Kidney epithelial cell (primary cell): Measurements from ENCODE around the gene CHMP1B. TPM values are rescaled to one million over a fixed set of nuclear protein-coding genes. Genes with fewer than 3 reads are reported as not detected.

Experiments used
- DNase-seq: peaks from one replicate; pipeline ENCODE4 v3.0.0-alpha.2; 2010; ENCODE audit warnings: low read depth
- H3K27me3 ChIP-seq: 2 replicates; pipeline ENCODE4 v1.6.0; 2011; ENCODE audit warnings: low read length; ENCODE audit not compliant: control insufficient read depth, insufficient read depth
- H3K36me3 ChIP-seq: 2 replicates; pipeline ENCODE4 v1.5.1; 2011; ENCODE audit warnings: low read length; ENCODE audit not compliant: control insufficient read depth, insufficient read depth
- H3K4me3 ChIP-seq: 2 replicates; pipeline ENCODE4 v1.5.1; 2011; ENCODE audit warnings: low read depth, mild to moderate bottlenecking, control low read depth, low read length
- total RNA-seq: library from RNA; depleted of rRNA; stranded (reverse); fragments of >200 nt; gene quantifications from 2 replicates; pipeline ENCODE4 v1.2.3, GENCODE V29; 2015
- TF ChIP-seq, protein P1 (sequence below): IDR thresholded peaks from 2 replicates; pipeline ENCODE4 v1.5.1; 2011; ENCODE audit warnings: mild to moderate bottlenecking, moderate library complexity, low read length, control low read depth, inconsistent platforms; ENCODE audit not compliant: insufficient read depth, poor library complexity, severe bottlenecking

CHMP1B gene
- total RNA-seq, 1 donor from 2014 or later = 95.4 TPM

DNA sequence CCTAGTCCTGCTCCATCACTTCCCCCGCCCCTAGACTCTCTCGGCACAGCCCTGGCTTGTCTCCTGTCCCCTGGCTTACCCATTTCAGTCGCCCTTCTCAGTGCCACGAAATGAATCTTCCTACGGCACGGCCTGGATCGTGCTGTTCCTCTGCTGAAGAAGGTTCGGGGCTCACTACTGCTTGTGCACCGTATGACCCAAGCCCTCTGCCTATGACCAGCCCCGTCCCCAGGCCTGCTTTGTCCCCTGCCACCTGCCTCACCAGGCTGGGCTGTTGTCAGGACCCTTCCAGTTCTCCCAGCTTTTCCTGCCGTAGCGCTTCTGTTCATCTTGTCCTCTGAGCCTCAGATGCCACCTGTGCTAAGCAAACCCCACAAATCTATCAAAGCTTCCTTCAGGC, 13.9 kb downstream of the CHMP1B start:
- Histone ChIP-seq H3K4me3 (no peak overlapping the region), H3K36me3 (no peaks in the 10 kb centered on the region), H3K27me3 (no peaks in the 10 kb centered on the region)
- no peak for DNase-seq
- TF ChIP-seq, protein P1, sequence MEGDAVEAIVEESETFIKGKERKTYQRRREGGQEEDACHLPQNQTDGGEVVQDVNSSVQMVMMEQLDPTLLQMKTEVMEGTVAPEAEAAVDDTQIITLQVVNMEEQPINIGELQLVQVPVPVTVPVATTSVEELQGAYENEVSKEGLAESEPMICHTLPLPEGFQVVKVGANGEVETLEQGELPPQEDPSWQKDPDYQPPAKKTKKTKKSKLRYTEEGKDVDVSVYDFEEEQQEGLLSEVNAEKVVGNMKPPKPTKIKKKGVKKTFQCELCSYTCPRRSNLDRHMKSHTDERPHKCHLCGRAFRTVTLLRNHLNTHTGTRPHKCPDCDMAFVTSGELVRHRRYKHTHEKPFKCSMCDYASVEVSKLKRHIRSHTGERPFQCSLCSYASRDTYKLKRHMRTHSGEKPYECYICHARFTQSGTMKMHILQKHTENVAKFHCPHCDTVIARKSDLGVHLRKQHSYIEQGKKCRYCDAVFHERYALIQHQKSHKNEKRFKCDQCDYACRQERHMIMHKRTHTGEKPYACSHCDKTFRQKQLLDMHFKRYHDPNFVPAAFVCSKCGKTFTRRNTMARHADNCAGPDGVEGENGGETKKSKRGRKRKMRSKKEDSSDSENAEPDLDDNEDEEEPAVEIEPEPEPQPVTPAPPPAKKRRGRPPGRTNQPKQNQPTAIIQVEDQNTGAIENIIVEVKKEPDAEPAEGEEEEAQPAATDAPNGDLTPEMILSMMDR = no peak

DNA sequence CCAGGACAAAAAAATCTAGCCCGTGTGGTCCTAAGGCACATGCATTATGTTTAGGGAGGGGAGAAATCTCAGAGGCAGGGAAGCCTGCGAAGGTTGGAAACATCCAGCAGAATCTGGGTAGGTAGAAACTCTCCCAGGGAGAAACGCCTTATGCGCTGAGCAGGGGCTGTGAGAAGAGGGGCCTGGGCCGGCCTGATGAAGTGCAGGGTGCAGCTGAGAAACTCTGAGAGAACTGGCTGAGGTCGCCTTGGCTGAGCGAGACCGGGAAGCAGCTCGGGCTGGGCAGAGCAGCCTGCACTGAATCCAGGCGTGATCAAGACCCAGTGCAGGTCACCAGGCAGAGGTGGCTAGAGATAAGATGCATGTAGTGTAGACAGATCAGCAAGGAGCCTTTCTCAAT, 15.1 kb downstream of the CHMP1B start:
- TF ChIP-seq, protein P1 = no peak
- H3K36me3 ChIP-seq = no peaks in the 10 kb centered on the region
- no peak overlapping the region for H3K4me3 ChIP-seq
- DNase-seq = no peak
- H3K27me3 ChIP-seq = no peaks in the 10 kb centered on the region

DNA sequence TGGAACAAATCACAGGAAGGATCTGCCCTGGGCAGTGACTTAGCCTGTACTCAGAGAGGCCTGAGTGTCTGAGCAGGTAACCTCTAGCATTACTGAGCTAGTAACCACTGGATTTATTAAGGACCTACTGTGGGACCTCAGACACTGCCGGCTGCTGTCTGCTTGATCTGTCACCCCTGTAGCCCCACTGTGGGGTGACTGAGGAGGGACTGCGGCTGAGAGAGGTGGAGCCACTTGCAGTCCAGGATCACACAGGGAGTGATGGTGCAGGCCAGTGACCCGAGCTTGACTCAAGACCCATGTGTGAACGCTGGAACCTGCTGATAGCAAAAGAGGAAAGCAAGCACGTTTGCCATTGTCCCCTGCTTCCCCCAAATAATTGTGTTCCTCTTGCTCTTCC, 15.6 kb downstream of the CHMP1B start:
- TF ChIP-seq, protein P1 = no peak
- DNase-seq = no peak
- Histone ChIP-seq H3K36me3 (no peaks in the 10 kb centered on the region), H3K4me3 (no peak overlapping the region), H3K27me3 (no peaks in the 10 kb centered on the region)

DNA sequence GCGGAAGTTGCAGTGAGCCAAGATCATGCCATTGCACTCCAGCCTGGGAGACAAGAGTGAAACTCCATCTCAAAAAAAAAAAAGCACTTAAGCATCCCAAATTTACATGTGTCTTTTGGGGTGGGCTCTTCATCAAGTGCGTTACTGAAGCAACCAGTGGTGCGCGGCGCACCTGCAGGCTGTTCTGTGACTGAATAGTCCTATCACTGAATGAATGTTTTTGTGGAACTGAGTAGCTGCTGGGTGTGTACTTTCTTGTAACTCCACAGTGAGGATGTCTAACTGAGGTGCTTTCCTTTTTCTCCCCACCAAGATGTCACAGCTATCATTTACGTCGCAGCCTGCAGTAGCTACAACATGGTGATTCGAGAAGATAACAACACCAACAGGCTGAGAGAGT, 17.0 kb downstream of the CHMP1B start:
- DNase-seq = no peak
- Histone ChIP-seq H3K36me3 (no peaks in the 10 kb centered on the region), H3K4me3 (no peak overlapping the region), H3K27me3 (no peaks in the 10 kb centered on the region)
- TF ChIP-seq, protein P1 = no peak

DNA sequence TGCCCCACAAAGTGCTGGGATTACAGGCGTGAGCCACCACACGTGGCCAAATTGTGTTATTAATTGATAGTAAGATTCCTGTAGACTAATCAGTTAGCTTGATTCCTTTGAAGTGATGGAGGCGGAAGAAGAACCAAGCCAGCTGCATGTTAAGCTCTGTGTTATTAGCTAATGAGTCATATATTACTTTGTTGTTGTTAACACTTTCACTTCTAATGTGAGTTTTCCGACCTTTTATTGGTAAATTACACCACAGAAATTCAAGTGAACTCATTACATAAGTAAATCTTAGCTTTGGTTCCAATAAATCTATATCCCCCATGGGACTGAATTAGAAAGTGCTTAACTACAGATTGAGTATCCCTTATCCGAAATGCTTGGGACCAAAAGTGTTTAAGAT, 20.3 kb downstream of the CHMP1B start:
- TF ChIP-seq, protein P1 = no peak
- no peak for DNase-seq
- no peaks in the 10 kb centered on the region for H3K27me3 ChIP-seq
- H3K4me3 ChIP-seq = no peak overlapping the region
- H3K36me3 ChIP-seq = no peaks in the 10 kb centered on the region

DNA sequence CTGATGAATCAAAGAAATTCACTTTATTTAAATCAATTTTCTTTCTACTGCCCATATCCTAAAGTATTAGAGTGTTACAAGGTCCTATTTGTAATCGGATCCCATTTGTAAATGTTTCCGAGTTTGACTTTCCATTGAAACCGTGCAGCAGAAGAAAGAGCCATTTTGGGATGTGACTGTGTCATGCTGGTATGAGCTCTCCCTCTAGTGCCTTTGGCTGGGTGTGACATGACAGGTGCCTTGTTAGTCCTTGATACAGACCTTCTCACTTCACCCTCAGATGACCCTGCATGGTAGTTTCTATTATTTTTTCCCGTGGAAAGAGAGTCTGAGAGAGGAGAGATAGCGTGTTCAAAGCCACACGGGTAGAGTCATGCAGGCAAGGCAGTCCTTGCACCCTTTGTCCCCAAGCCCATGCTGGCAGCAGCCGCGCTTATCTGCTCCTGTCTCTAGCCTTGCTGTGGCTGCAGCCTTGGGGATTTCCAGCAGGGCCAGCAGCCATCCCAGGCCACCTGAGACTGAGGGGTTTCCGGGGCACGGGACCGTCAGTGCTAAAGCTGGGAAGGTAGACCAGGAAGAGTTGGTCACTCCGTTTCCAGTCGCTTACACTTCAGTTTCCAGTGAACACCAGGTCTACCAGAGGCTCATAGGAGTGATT, 21.4 kb downstream of the CHMP1B start:
- TF ChIP-seq, protein P1 = peak; percentile 43
- H3K27me3 ChIP-seq = no peaks in the 10 kb centered on the region
- DNase-seq = no peak
- no peaks in the 10 kb centered on the region for H3K36me3 ChIP-seq
- H3K4me3 ChIP-seq = no peak overlapping the region
